Stimulated activated CD4-positive, alpha-beta T cell treated with anti-CD3 and anti-CD28 coated beads, Interleukin-2, amount 100 ng/mL, for 48 hours (primary cell): Measurements from ENCODE around the gene KIF3B.
A peak's percentile ranks its signal among the peaks of the same experiment; 100 is the strongest.
"Not testable (repeated sequence)": the region's sequence is repeated elsewhere in the genome, so short reads cannot be mapped to it uniquely, and the experiment has no call there.

Experiments used
- DNase-seq, 2 donors: peaks; one replicate each; pipeline ENCODE4 v3.0.0-alpha.2; 2020

KIF3B gene

GRCh38 chr20:32357869-32358631, 80.6 kb downstream of the KIF3B start, which contains the start of gene ASXL1:
TSS of gene ASXL1 (plus strand) at chr20:32358331. CDS start at chr20:32358776, 445 bp downstream.
- peak; percentile 90 to 92 for DNase-seq

- no peak for DNase-seq
These were observed 81.1 kb downstream of the KIF3B start for GRCh38 chr20:32358632-32358882.

- peak; percentile 71 to 78 for DNase-seq
These were observed 81.6 kb downstream of the KIF3B start for GRCh38 chr20:32358883-32359632.

DNA sequence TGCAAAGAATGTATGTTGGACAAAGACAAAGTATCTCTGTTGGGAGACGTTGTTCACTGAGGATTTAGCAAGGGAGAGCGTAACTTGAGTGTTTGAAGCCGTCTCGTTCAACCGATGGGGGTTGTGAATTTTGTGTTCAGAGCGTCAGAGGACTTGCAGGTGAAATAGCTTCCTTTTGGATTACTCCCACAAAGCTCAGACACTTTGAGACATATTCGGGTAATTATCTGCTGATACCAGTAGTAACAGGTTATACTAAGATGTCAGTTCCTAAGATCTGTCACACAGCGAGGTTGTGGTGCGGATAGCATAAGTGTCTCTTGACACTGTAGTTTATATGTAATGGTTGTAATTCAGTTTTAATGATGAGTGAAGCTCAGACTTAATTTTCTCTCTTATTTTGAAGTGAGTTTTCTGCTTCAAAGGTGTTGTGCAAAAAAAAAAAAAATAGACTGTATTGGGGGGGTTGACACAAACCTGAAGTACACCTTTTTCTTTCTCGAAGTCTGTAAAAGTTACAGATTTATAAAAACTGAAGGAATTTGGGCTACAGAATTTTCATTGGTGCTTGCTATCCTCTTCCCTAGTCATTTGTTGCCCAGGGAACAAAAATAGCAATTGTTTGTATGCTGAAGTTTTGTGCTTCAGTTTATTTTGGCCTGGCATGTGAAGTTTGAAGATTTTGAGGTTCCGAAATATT, 82.3 kb downstream of the KIF3B start:
- DNase-seq: no peak

DNA sequence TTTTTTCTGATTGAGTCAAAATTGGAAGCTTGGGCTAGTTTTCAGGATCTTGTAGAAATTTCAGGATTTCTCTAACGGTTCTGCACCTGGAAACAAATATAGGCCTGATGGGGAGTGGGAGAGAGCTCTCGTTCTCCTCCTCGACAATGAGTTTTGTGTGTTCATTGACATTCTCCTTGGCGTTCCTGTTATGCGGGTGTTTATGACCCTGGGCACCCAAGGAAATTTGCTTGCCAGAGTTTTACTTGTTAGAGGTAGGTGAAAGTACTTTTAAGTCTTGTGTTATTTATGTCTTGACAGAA, 82.8 kb downstream of the KIF3B start:
- no peak for DNase-seq

GRCh38 chr20:32362901-32363364, 85.5 kb downstream of the KIF3B start:
- DNase-seq: no peak

DNA sequence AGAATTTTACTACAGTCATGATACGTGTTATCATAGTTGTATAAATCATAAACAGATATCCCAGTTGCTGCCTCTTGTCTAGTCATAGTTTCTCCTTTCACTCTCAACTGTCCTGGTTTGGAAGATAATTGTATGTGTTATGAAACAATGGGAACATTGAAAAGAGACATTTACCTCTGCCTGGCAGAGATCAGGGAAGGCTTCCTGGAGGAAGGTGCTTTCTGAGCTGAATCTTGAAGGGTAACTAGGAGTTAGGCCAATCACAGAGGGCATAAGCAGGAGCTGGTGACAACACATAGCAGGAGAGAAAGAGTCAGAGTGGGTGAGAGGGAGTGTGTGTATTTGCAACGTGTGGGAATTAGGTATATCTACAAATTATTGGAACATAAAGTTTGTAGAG, 86.0 kb downstream of the KIF3B start:
- no peak for DNase-seq

DNA sequence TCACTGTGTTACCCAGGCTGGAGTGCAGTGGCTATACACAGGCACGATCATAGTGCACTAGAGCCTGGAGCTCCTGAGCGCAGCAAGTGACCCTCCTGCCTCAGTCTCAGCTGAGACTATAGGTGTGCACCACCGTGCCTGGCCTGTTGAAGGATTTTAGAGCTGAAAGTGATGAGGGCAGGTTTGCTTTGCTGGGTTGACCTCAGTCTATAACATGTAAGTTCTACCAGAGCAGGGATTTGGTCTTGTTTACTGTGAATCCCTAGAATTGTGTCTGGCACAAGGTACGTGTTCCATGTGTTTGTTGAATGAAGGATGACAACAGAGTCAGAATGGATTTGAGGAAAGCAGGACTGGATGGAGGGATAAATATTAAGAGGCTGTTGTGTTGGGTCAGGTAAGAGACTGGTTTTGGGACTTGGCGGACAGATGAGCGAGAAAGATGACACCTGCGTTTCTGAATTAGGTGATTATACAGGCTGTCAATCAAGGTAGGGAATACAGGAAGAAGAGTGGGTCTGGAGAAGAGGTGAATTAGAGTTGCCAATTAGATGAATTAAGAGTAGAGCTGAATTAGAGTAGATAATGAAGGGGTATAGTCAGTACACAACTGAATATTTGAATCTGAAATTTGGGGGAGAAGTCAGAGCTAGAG, 87.2 kb downstream of the KIF3B start:
- no peak for DNase-seq

DNA sequence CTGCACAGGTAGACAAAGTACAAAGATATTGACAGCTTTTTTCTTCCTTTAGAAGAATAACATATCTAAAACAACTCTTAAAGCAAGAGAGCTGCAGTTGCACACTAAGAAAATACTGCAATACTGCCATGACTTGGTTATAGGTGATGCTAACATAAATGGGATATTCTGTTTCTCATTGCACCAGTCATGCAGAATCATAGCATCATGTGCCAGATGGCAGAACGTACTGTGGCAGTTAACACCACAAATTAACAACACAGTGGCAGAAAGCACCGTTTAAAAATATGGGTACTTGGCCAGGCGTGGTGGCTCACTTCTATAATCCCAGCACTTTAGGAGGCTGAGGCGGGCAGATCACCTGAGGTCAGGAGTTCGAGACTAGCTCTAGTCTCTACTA, 88.1 kb downstream of the KIF3B start:
- DNase-seq: no peak

- DNase-seq: no peak
These were observed 88.9 kb downstream of the KIF3B start for GRCh38 chr20:32366380-32366779.

- no peak for DNase-seq
These were observed 90.9 kb downstream of the KIF3B start for GRCh38 chr20:32368323-32368722.

DNA sequence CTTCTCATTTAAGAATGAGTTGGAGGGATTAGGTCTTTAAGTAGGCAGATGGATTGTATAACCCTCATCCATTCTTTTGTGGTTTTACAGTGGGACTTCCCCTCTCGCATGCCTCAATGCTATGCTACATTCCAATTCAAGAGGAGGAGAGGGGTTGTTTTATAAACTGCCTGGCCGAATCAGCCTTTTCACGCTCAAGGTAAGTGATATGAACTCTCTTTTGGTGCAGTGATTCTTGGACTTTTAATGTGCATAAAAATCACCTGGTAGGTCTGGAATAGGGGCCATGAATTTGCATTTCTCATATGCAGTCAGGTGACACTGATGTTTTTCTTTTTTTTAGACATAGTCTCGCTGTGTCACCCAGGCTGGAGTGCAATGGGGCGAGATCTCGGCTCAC, 91.5 kb downstream of the KIF3B start:
- DNase-seq: no peak

DNA sequence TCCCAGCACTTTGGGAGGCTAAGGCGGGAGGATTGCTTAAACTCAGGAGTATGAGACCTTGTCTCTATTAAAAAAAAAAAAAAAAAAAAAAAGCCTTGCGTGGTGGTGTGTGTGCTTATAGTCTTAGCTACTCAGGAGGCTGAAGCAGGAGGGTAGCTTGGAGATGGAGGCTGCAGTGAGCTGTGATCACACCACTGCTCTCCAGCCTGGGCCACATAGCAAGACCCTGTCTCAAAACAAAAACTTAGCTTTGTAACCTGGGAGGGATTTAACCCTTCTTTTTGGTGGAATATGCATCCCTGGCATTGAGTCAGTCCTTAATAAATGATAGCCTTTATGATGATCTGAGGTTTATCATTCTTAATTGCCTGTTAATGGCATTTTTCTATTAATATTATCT, 93.4 kb downstream of the KIF3B start:
- DNase-seq: no peak

DNA sequence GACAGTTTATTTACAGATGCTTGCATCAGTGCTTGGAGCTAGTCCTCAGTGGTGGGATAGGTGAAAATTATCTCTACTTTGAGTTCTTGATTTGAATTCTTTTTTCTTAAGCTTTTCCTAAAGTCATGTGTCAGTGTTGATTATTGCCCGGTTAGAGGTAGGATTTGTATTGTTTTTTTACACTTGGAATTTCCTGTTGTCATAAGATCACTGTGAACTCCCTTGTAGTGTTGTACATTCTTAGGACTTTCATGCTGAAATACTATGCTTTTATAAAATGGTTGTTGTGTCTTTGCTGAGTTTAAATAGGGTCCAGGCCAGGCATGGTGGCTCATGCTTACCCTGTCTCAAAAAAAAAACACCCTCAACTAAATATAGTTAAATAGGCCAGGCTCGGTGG, 101.0 kb downstream of the KIF3B start:
- DNase-seq: no peak

GRCh38 chr20:32380037-32380436, 102.6 kb downstream of the KIF3B start:
- not testable (repeated sequence) for DNase-seq

DNA sequence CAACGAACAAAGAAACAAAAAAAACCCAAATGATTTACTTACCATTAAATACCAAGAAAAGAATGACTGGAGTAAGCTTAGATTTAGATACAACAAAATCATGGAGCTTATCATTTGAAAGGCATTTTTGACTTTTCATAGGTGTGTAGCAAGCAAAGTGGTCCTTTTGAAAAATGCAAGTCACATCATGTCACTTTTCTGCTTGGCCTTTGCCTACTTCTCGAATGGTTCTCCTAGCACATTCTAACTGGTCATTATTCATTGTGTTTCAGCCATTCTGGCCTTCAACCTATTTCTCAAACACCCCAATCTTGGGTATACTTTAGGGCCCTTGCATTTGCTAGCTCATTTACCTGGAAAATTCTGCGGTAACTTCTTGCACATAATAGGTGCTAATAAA, 103.3 kb downstream of the KIF3B start:
- no peak for DNase-seq

GRCh38 chr20:32382102-32382950, 104.9 kb downstream of the KIF3B start:
- DNase-seq: no peak

GRCh38 chr20:32383441-32383840, 106.0 kb downstream of the KIF3B start:
- not testable (repeated sequence) for DNase-seq
